ENCODE data around the gene PSMB8.

- TF ChIP-seq, protein P1, sequence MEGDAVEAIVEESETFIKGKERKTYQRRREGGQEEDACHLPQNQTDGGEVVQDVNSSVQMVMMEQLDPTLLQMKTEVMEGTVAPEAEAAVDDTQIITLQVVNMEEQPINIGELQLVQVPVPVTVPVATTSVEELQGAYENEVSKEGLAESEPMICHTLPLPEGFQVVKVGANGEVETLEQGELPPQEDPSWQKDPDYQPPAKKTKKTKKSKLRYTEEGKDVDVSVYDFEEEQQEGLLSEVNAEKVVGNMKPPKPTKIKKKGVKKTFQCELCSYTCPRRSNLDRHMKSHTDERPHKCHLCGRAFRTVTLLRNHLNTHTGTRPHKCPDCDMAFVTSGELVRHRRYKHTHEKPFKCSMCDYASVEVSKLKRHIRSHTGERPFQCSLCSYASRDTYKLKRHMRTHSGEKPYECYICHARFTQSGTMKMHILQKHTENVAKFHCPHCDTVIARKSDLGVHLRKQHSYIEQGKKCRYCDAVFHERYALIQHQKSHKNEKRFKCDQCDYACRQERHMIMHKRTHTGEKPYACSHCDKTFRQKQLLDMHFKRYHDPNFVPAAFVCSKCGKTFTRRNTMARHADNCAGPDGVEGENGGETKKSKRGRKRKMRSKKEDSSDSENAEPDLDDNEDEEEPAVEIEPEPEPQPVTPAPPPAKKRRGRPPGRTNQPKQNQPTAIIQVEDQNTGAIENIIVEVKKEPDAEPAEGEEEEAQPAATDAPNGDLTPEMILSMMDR (IDR thresholded peaks at IDR 0.05; ENCODE audit: insufficient read depth, low read length) = no peak
- TF ChIP-seq REST (IDR thresholded peaks at IDR 0.05; ENCODE audit: insufficient replicate concordance, low read depth) (no peak), POLR2AphosphoS5 (IDR thresholded peaks at IDR 0.05; ENCODE audit: low read depth) (no peak)
Measured at GRCh38 chr6:32847795-32848194, 3.9 kb upstream of the PSMB8 start.

Measured in HL-60 (cell line).